ENCODE measurements around the gene RHBDD1. TPM values are rescaled to one million over a fixed set of nuclear protein-coding genes. Genes with fewer than 3 reads are reported as not detected.

RHBDD1 gene
- total and polyA plus RNA-seq, 2 donors (not counting 3 experiments of a cell fraction or from before 2014, with no cell fraction given) = 6.8 to 19.4 TPM

DNA sequence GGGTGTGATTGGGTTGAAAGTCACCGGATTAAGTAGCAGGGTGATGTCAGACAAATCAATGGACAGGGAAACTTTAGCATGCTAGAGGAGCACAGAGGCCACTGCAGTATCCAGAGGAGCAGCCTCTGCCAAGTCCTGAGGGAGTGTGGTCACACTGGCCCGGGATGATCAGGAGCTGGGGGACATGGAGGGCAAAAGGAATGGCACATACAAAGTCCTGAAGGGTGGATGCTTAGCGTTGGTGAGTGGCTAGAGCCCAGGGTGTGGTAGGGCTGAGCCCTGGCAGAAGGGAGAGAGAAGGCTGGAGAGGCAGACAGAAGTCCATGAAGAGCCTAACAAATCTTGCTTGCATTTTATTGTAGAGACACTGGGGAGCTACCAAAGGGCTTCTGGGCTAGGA is 58.9 kb downstream of the RHBDD1 start:
- Histone ChIP-seq H3K4me3 (replicated peaks in 1 of 3; ENCODE audit: insufficient read depth in 1 of 3, low read depth in 1 of 3, low read length in 3 of 3) (no peak overlapping the region), H3K4me2 (ENCODE audit: insufficient read depth, low read length) (no peak overlapping the region), H3K9me3 (replicated peaks; ENCODE audit: control insufficient read depth, insufficient read depth, low read length) (no peaks in the 10 kb centered on the region), H3K9me1 (replicated peaks; ENCODE audit: control insufficient read depth, extremely low read depth, insufficient read depth, low read length) (no peaks in the 10 kb centered on the region), H3K4me1 (ENCODE audit: control insufficient read depth, extremely low read depth, insufficient read depth, low read length) (no peaks in the 10 kb centered on the region), H3K9ac (replicated peaks; ENCODE audit: extremely low read depth, insufficient read depth, low read length) (no peak overlapping the region), H3K27ac (ENCODE audit: insufficient read depth, low read depth, low read length) (no peak overlapping the region), H3K27me3 (ENCODE audit: control insufficient read depth in 2 of 2, insufficient read depth in 2 of 2, low read length in 2 of 2) (no peaks in the 10 kb centered on the region), H3K79me2 (ENCODE audit: control insufficient read depth, insufficient read depth, low read length) (no peaks in the 10 kb centered on the region), H3K36me3 (ENCODE audit: control insufficient read depth in 2 of 2, extremely low read depth in 1 of 2, insufficient read depth in 2 of 2, low read length in 2 of 2) (no peaks in the 10 kb centered on the region), H2AFZ (ENCODE audit: low read depth, low read length) (no peak overlapping the region), H4K20me1 (replicated peaks; ENCODE audit: control insufficient read depth, extremely low read depth, insufficient read depth, low read length) (no peaks in the 10 kb centered on the region)
- DNase-seq (ENCODE audit: low read depth, low spot score) = no peak
- no peak for FAIRE-seq
- ChIA-PET CTCF (interaction anchor here (1.0 kb wide), 1 partner anchor 23 kb away, joined by 3 read pairs; no protein-coding TSS in a partner anchor), POLR2A (no interaction called here)
- dilution Hi-C loops (cut with MboI; ENCODE audit: extremely low pct_ligation_motif_present, low sequenced_read_pairs) = no loop called here
- intact Hi-C loops (cut with micrococcal nuclease) = no loop called here
- TF ChIP-seq MYC (IDR thresholded peaks at IDR 0.05; ENCODE audit: low read depth, low read length) = no peak
- TF ChIP-seq, protein P1, sequence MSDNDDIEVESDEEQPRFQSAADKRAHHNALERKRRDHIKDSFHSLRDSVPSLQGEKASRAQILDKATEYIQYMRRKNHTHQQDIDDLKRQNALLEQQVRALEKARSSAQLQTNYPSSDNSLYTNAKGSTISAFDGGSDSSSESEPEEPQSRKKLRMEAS (IDR thresholded peaks at IDR 0.05; ENCODE audit: insufficient read depth, insufficient read length) = no peak
- TF ChIP-seq GATA2 (IDR thresholded peaks at IDR 0.05; ENCODE audit: insufficient read depth, insufficient read length, low read depth, low read length) = no peak
- no peak for TF ChIP-seq POLR2A (IDR thresholded peaks at IDR 0.05; ENCODE audit: low read depth, low read length)
- TF ChIP-seq JUN (IDR thresholded peaks at IDR 0.05; ENCODE audit: borderline replicate concordance, insufficient read depth, insufficient read length, low read depth) = no peak
- no peak for TF ChIP-seq EZH2 (IDR thresholded peaks at IDR 0.05; ENCODE audit: borderline replicate concordance, low read depth, low read length, severe bottlenecking)
- TF ChIP-seq FOS (IDR thresholded peaks at IDR 0.05; ENCODE audit: borderline replicate concordance, insufficient read depth, low read length) = no peak
- TF ChIP-seq, protein P2, sequence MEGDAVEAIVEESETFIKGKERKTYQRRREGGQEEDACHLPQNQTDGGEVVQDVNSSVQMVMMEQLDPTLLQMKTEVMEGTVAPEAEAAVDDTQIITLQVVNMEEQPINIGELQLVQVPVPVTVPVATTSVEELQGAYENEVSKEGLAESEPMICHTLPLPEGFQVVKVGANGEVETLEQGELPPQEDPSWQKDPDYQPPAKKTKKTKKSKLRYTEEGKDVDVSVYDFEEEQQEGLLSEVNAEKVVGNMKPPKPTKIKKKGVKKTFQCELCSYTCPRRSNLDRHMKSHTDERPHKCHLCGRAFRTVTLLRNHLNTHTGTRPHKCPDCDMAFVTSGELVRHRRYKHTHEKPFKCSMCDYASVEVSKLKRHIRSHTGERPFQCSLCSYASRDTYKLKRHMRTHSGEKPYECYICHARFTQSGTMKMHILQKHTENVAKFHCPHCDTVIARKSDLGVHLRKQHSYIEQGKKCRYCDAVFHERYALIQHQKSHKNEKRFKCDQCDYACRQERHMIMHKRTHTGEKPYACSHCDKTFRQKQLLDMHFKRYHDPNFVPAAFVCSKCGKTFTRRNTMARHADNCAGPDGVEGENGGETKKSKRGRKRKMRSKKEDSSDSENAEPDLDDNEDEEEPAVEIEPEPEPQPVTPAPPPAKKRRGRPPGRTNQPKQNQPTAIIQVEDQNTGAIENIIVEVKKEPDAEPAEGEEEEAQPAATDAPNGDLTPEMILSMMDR (IDR thresholded peaks at IDR 0.05; ENCODE audit: extremely low read depth in 1 of 2, insufficient read depth in 1 of 2, low read depth in 1 of 2, low read length in 2 of 2) = no peak
- no peak for TF ChIP-seq POLR2AphosphoS5 (IDR thresholded peaks at IDR 0.05; ENCODE audit: insufficient read depth, low read depth, low read length)
- no TSS peak for BruUV-seq (replicated peaks)
